ENCODE measurements around the gene TMEM192. TPM values are rescaled to one million over a fixed set of nuclear protein-coding genes. Genes with fewer than 3 reads are reported as not detected.
"Not testable (repeated sequence)": the region's sequence is repeated elsewhere in the genome, so short reads cannot be mapped to it uniquely, and the experiment has no call there.

The TMEM192 gene
- 5.9 TPM for total RNA-seq

DNA sequence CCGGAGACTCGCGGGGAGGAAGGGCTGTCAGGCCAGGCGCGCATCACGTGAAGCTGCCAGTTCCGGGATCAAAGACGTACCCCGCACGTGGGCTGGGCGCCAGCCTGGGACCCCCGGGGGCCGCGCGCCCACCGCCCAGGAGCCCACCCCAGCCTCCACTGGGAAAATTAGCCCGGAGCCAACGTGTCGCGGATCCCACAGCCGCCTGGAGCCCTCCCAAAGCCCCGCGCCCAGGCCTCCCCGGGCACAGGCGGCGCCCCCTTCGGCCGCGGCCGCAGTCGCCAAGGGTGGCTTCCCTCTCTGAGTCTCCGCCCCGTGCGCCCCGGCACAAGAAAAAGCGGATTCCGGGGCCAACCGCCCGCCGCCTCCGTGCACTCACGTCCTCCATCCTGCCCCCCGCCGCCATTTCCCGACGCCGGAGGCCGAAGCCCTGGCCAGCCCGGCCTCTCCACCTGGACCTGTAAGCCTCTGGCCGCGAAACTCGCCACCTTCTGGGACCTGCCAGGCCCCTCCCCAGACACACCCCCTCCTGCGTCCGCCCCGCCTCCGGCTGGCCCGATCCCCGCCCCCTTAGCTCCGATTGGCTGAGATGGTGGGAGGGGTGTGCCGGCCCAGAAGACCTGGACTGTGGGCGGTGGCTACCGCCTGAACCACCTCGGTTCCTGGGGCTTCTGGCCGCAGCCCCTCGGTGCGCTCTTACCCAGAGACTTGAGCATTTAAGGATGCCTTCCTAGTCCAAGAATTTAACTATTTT, at the start of gene TMEM192:
TMEM192 (minus strand) TSS at position 493 of the 754 bp plus-strand sequence; CDS start at position 406, 87 bp downstream.
- peak; percentile 75 to 92 (median 89) for DNase-seq (ENCODE audit: low read depth in 2 of 3, low spot score in 2 of 3)

DNA sequence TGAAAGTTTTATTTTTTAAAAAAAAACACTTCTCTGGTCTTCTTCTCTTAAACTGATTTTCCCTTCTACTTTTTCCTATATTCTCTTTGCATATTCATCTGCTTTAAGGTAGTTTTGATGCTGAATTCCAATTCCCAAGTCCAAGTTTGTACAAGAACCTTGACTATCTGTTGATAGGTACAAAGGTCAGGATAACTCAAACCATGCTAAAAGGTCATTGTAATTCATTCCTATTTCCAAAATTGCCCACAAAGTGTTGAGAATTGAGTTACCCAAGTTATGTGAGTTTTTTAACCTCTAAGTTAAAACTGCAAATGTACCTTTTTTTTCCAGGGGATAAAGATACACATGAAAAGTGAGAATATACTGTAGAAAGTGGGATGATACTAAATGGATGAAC, 46.1 kb upstream of the TMEM192 start:
- no peak for DNase-seq (ENCODE audit: low read depth in 2 of 3, low spot score in 2 of 3)

- no peak for DNase-seq (ENCODE audit: low read depth in 2 of 3, low spot score in 2 of 3)
Observed at GRCh38 chr4:165156906-165157305, 44.2 kb upstream of the TMEM192 start.

GRCh38 chr4:165154482-165154881, 41.8 kb upstream of the TMEM192 start:
- DNase-seq (ENCODE audit: low read depth in 2 of 3, low spot score in 2 of 3): no peak

- no peak for DNase-seq (ENCODE audit: low read depth in 2 of 3, low spot score in 2 of 3)
Observed at GRCh38 chr4:165152527-165152926, 39.9 kb upstream of the TMEM192 start.

DNA sequence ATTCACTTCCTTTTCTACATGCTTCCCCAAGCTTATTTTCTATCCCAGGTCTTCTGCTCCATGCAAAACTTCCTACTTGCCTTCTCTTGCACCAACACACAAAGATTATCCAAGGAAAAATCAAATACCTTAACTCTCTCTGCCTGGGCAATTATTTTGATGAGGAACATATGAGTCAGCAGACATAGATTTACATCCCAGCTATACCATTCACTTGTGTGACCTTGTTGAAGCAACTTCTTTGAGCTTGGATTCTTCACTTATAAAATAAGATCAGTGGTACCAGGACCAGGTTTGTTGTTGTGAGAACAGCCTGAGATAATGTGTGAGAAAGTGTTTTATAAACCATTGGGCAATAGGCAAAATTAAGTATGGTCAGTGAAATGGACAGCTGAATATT, 39.1 kb upstream of the TMEM192 start:
- no peak for DNase-seq (ENCODE audit: low read depth in 2 of 3, low spot score in 2 of 3)

DNA sequence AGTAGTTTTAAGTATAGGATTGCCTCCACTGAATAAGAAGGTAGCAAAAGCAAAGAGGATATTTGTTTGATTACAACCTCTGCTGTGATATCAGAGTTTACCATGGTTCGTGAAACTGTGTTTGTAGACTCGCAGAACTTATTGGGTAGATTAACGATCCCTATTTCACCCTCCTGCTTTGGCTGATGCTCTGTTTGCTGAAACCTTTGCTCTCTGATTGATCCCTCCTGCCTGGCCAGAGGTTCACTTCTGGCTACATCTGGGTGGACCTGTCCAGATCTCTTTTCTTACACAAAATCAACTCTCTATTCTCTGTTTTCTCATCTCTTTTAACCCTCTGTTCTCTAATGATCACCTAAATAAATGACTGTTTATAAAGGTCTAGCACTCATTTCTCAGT, 37.9 kb upstream of the TMEM192 start:
- no peak for DNase-seq (ENCODE audit: low read depth in 2 of 3, low spot score in 2 of 3)

- no peak for DNase-seq (ENCODE audit: low read depth in 2 of 3, low spot score in 2 of 3)
Observed at GRCh38 chr4:165138843-165139242, 26.2 kb upstream of the TMEM192 start.

DNA sequence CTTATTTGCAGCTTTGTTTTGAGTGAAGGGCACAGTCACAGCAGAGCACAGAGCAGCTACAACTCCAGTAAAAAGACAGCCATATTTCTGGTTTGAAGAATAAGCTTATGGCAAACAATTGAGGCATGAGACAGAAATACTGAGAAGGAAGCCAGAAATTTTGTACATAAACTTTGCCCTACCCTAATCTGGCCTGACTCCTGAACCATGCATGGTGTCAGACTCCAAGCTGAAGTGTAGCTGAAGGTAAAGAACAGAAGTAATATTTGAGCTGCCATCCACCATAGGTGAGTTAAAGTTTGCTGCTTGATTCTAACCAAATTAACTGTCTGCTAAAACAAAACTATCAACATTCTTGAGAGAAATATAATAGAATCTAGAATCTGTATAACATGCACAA, 24.5 kb upstream of the TMEM192 start:
- DNase-seq (ENCODE audit: low read depth in 2 of 3, low spot score in 2 of 3): no peak

DNA sequence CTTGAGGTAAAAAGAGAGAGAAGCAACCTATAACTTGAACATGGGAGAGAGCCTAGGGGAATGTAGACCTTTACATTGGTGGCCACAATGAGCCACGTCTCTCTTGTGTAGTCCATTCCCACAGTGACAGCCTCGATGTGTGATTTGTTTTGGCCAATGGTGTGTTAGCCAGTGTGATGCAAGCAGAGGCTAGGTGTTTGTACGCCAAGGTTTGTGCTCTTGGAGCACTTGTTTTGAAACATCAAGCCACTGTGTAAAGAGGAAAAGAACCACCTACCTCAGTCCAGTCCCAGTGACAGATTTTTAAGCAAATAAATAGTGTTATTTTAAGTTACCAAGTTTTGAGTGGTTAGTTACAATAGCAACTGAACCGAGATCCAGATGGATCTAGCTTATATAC, 23.9 kb upstream of the TMEM192 start:
- no peak for DNase-seq (ENCODE audit: low read depth in 2 of 3, low spot score in 2 of 3)

DNA sequence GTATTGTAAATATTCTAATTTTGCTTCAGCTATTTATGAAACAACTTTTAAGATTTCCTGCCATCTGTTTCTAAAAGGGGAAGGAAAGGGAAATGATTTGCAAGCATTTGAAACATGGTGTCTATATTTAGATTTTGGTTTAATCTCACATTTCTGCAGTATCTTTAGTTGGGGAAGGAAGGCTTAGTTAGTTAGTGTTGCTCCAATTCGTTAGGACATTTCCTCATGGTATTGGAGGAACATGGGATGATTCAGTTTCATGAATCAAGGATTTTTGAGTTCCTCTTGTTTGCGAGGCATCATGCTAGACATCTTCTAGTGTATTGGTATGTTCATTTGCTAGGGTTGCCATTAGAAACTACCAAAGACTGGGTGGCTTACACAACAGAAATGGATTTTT, 20.5 kb upstream of the TMEM192 start:
- DNase-seq (ENCODE audit: low read depth in 2 of 3, low spot score in 2 of 3): peak in 2 of 3 donors; percentile 35 to 67

- peak; percentile 49 to 84 (median 56) for DNase-seq (ENCODE audit: low read depth in 2 of 3, low spot score in 2 of 3)
Observed at GRCh38 chr4:165131247-165131832, 18.7 kb upstream of the TMEM192 start.

DNA sequence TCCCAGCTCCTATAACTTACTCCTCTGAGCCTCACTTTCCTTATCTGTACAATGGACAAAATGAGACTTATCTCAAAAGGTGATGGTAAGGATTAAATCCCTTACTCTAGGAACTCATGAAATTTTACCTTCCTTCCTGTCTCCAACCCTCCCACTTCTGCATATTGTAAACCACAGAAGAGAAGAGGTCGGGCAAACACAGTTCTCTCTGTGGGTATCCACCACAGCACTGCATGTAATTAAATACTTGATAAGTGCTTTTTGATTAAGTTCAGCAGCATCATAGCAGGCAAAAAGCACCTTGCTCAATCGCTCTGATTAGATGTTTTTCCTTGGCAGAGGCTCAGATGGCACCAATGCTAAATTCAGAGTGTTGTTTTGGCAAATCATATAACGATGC, 17.3 kb upstream of the TMEM192 start:
- DNase-seq (ENCODE audit: low read depth in 2 of 3, low spot score in 2 of 3): peak in 1 of 3 donors; percentile 35

GRCh38 chr4:165125869-165126499, 13.3 kb upstream of the TMEM192 start:
- DNase-seq (ENCODE audit: low read depth in 2 of 3, low spot score in 2 of 3): not testable (repeated sequence)

DNA sequence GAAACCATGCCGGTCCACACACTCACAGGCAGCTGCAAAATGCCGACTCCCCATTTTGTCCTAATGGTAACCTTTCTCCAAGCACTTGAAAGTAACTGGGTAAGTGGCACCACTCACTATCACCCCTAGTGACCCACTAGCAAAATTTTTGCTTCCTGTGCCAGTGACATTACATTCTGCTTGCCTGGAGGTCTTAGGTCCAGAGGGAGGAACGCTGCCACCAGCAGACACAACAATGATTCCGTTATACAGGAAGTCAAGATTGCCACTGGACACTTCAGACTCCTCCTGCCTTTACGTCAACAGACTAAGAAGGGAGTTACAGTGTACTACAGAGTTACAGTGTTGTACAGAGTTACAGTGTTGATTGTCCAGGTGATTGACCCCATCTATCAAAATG, 11.8 kb upstream of the TMEM192 start:
- no peak for DNase-seq (ENCODE audit: low read depth in 2 of 3, low spot score in 2 of 3)

DNA sequence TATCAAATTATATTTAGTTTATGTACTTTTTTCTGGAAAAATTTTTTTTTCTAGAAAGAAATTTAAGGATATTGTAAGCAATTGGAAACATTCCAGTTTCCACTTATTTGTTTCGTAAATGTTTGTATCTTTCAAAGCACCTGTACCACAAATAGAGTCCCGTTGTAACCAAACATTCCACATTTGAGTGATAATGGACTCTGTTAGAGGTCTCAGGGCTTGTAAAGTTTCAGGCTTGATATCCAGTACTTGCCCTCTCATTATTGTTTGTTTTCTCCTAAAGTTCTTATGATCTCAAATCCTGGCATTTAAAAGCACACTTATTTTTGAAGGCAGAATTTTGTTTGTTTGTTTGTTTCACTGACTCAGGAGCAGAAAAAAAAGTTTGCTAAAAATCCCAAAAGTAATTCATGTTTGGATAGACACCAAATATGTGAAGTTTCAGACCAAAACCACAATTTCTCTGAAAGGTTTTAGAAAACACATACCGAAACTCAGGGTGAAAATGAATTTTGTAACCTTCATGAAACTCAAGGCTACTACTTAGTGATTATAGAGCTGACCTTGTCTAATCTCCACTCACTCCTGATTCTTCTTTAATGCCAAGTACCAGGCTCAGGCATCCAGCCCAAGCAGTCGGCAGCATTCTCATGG, 5.7 kb upstream of the TMEM192 start:
- DNase-seq (ENCODE audit: low read depth in 2 of 3, low spot score in 2 of 3): no peak

DNA sequence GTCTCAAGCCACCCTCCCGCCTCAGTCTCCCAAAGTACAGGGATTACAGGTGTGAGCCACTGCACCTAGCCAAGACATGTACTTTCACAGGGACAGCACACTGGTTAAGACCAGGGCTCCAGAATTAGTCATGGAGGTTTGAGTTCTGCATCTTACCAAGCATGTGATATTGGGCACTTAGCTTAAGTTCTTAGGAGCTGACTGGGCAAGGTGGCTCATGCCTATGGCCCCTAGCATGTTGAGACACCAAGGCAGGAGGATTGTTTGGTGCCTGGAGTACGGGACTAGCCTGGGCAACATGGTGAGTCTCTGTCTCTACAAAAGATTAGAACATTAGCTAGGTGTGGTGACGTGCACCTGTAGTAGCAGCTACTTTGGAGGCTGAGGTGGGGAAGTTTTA, 2.6 kb upstream of the TMEM192 start:
- no peak for DNase-seq (ENCODE audit: low read depth in 2 of 3, low spot score in 2 of 3)

- no peak for DNase-seq (ENCODE audit: low read depth in 2 of 3, low spot score in 2 of 3)
Observed at GRCh38 chr4:165111906-165112367, 723 bp downstream of the TMEM192 start.

DNA sequence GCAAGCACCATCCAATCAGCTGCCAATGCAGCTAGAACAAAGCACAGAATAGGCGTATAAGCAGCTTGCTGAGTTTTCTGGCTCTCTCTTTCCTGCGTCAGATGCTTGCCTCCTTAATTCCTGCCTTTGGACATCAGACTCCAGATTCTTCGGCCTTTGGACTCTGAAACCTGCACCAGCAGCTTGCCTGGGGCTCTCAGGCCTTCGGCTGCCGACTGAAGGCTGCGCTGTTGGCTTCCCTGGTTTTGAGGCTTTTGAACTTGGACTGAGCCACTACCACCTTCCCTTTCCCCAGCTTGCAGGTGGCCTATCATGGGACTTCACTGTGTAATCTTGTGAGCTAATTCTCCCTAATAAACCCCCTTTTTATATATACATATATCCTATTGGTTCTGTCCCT, 6.1 kb downstream of the TMEM192 start:
- no peak for DNase-seq (ENCODE audit: low read depth in 2 of 3, low spot score in 2 of 3)

DNA sequence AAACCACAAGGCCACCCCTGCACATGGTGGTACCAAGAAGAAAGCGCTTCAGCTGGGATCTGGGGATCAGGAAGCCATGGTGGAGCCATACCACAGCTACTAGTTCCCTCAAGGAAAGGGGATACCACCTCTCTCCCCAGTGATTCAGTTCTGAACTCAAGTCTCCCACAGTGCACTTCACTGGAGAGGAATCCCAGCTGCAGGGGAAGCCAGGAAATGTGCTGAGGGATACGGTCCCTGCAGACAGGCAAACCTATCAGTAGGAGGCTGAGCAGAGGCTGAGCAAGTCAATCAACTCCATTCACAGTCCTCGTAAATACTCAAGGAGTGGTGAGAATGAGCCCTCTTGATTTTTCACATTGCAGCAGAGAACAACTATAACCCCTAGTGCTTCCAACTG, 11.0 kb downstream of the TMEM192 start:
- no peak for DNase-seq (ENCODE audit: low read depth in 2 of 3, low spot score in 2 of 3)

DNA sequence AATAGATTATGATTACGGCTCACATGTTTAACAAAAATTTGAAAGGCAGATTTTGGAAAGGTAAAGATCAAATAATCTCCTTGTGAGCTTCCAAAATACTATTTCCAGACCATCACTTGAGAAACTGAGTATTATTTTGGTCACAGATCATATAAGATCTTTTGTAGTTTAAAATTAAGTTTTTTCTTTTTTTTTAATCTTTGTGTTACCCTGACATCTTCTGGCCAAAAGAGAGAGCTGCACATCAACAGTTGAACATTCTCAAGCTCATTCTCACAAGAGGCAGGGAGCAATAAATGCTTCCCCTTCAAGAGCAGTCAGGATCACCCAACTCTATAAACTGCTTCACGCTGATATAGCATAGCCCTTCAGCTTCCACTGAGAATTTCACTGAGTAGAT, 15.9 kb downstream of the TMEM192 start:
- peak in 2 of 3 donors; percentile 17 to 44 for DNase-seq (ENCODE audit: low read depth in 2 of 3, low spot score in 2 of 3)

All from hematopoietic multipotent progenitor cell (in vitro differentiated cells).